Panc1 (cell line): ENCODE results near the gene MED25. TPM values are rescaled to one million over a fixed set of nuclear protein-coding genes. Genes with fewer than 3 reads are reported as not detected.
A peak's percentile ranks its signal among the peaks of the same experiment; 100 is the strongest.

Experiments
- ATAC-seq: fragments of 200-7000 bp; cut with Tn5 transposase; 2 replicates; pipeline ENCODE4 v1.9.1; 2020; ENCODE audit warnings: mild to moderate bottlenecking, moderate library complexity
- BruUV-seq: library from RNA; stranded (reverse); fragments of 400-500 nt; replicated peaks from 2 replicates; lab custom pipeline; 2021; lab: Mats Ljungman, UMichigan
- CTCF ChIA-PET: fragments of 300-600 bp; sonication (Branson Sonifier 250); formaldehyde crosslinking; loops from one replicate; lab custom pipeline; 2022; ENCODE audit warnings: antibody characterized with exemption; lab: Charles Lee
- POLR2A ChIA-PET: fragments of 300-600 bp; sonication (Branson Sonifier 250); formaldehyde crosslinking; loops from one replicate; lab custom pipeline; 2022; ENCODE audit warnings: antibody characterized with exemption; lab: Charles Lee
- DNase-seq: peaks from one replicate; pipeline ENCODE4 v3.0.0-alpha.2; 2010; ENCODE audit warnings: low read depth, low spot score
- H3K27ac ChIP-seq: 2 replicates; pipeline ENCODE4 v1.5.1; 2011; ENCODE audit warnings: mild to moderate bottlenecking, low read length, inconsistent platforms
- H3K27me3 ChIP-seq: fragments of 200-500 bp; sonication (Bioruptor generic); 2 replicates; pipeline ENCODE4 v1.6.0; 2014; ENCODE audit warnings: low read length, inconsistent platforms; ENCODE audit not compliant: control insufficient read depth, insufficient read depth
- H3K36me3 ChIP-seq: fragments of 200-500 bp; sonication (Bioruptor generic); 2 replicates; pipeline ENCODE4 v1.5.1; 2014; ENCODE audit warnings: inconsistent platforms, mild to moderate bottlenecking, low read length, moderate library complexity; ENCODE audit not compliant: control insufficient read depth, insufficient read depth
- H3K4me1 ChIP-seq: 2 replicates; pipeline ENCODE4 v1.5.1; 2011; ENCODE audit warnings: inconsistent platforms, mild to moderate bottlenecking, low read length, moderate library complexity; ENCODE audit not compliant: control insufficient read depth, insufficient read depth
- H3K4me3 ChIP-seq, 2 experiments: 2 replicates each; pipeline ENCODE4 v1.5.1; 2011 to 2012; ENCODE audit warnings: low read depth in 2 of 2, low read length in 2 of 2, mild to moderate bottlenecking in 2 of 2, inconsistent platforms in 1 of 2, moderate library complexity in 1 of 2
- H3K9me3 ChIP-seq: fragments of 200-500 bp; sonication (Bioruptor generic); 2 replicates; pipeline ENCODE4 v1.5.1; 2014; ENCODE audit warnings: low read depth, mild to moderate bottlenecking, inconsistent platforms, low read length, moderate library complexity; ENCODE audit not compliant: control insufficient read depth, insufficient read depth
- POLR2AphosphoS5 ChIP-seq: IDR thresholded peaks from 2 replicates; pipeline ENCODE4 v1.6.1; 2012; ENCODE audit warnings: mild to moderate bottlenecking, low read depth, low read length, moderate library complexity
- SIN3A ChIP-seq: IDR thresholded peaks from 2 replicates; pipeline ENCODE4 v1.6.1; 2012; ENCODE audit warnings: low read depth, mild to moderate bottlenecking, low read length, moderate library complexity, borderline replicate concordance; ENCODE audit not compliant: insufficient read depth
- TCF7L2 ChIP-seq: IDR thresholded peaks from 2 replicates; pipeline ENCODE4 v1.6.1; 2011; ENCODE audit warnings: mild to moderate bottlenecking, low read depth, low read length, inconsistent platforms
- in situ Hi-C: cut with HindIII; loops from 2 replicates; pipeline ENCODE4 v1.10.0; 2016; ENCODE audit warnings: low sequenced_read_pairs, low pct_unique_long_range_greater_than_20kb
- intact Hi-C: fragments of 100-400 bp; cut with micrococcal nuclease; formaldehyde crosslinking; loops from one replicate; pipeline ENCODE4 v1.10.0; 2022; ENCODE audit not compliant: unreplicated experiment
- total RNA-seq: library from RNA; stranded (reverse); gene quantifications from one replicate; pipeline ENCODE4 v1.2.1, GENCODE V29; 2021; ENCODE audit not compliant: unreplicated experiment
- TF ChIP-seq, protein P1 (sequence below), 2 experiments: IDR thresholded peaks; 2 replicates each; pipeline ENCODE4 v1.6.1; 2011 to 2012; ENCODE audit warnings: low read depth in 2 of 2, control low read depth in 1 of 2, low read length in 1 of 2, mild to moderate bottlenecking in 1 of 2, moderate library complexity in 1 of 2; ENCODE audit not compliant: insufficient read depth in 1 of 2
- TF ChIP-seq, protein P2 (sequence below): fragments of 450-650 bp; IDR thresholded peaks from 2 replicates; pipeline ENCODE4 v1.5.1; 2017; ENCODE audit warnings: mild to moderate bottlenecking

Gene MED25
- total RNA-seq, 1 experiment from 2014 or later = 52.4 TPM

GRCh38 chr19:49771674-49772139 lies 46.4 kb upstream of the MED25 start:
- in situ Hi-C loops = no loop called here
- no peak overlapping the region for H3K4me3 ChIP-seq

GRCh38 chr19:49772850-49773432 lies 45.1 kb upstream of the MED25 start:
- no peak for DNase-seq
- H3K27me3 ChIP-seq = no peaks in the 10 kb centered on the region
- H3K36me3 ChIP-seq = no peaks in the 10 kb centered on the region
- BruUV-seq = no TSS peak
- H3K9me3 ChIP-seq = no peaks in the 10 kb centered on the region
- ChIA-PET CTCF (no interaction called here), POLR2A (no interaction called here)
- H3K4me3 ChIP-seq = no peak overlapping the region
- peaks cover 5% of the 10 kb centered on the region for H3K4me1 ChIP-seq
- intact Hi-C loops = no loop called here
- in situ Hi-C loops = no loop called here
- no peak for ATAC-seq
- TF ChIP-seq POLR2AphosphoS5 (no peak), TCF7L2 (no peak), SIN3A (no peak)
- TF ChIP-seq, protein P1, sequence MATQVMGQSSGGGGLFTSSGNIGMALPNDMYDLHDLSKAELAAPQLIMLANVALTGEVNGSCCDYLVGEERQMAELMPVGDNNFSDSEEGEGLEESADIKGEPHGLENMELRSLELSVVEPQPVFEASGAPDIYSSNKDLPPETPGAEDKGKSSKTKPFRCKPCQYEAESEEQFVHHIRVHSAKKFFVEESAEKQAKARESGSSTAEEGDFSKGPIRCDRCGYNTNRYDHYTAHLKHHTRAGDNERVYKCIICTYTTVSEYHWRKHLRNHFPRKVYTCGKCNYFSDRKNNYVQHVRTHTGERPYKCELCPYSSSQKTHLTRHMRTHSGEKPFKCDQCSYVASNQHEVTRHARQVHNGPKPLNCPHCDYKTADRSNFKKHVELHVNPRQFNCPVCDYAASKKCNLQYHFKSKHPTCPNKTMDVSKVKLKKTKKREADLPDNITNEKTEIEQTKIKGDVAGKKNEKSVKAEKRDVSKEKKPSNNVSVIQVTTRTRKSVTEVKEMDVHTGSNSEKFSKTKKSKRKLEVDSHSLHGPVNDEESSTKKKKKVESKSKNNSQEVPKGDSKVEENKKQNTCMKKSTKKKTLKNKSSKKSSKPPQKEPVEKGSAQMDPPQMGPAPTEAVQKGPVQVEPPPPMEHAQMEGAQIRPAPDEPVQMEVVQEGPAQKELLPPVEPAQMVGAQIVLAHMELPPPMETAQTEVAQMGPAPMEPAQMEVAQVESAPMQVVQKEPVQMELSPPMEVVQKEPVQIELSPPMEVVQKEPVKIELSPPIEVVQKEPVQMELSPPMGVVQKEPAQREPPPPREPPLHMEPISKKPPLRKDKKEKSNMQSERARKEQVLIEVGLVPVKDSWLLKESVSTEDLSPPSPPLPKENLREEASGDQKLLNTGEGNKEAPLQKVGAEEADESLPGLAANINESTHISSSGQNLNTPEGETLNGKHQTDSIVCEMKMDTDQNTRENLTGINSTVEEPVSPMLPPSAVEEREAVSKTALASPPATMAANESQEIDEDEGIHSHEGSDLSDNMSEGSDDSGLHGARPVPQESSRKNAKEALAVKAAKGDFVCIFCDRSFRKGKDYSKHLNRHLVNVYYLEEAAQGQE (IDR thresholded peaks at IDR 0.05; ENCODE audit: insufficient read depth in 1 of 2, low read depth in 2 of 2, low read length in 1 of 2) = no peak
- TF ChIP-seq, protein P2, sequence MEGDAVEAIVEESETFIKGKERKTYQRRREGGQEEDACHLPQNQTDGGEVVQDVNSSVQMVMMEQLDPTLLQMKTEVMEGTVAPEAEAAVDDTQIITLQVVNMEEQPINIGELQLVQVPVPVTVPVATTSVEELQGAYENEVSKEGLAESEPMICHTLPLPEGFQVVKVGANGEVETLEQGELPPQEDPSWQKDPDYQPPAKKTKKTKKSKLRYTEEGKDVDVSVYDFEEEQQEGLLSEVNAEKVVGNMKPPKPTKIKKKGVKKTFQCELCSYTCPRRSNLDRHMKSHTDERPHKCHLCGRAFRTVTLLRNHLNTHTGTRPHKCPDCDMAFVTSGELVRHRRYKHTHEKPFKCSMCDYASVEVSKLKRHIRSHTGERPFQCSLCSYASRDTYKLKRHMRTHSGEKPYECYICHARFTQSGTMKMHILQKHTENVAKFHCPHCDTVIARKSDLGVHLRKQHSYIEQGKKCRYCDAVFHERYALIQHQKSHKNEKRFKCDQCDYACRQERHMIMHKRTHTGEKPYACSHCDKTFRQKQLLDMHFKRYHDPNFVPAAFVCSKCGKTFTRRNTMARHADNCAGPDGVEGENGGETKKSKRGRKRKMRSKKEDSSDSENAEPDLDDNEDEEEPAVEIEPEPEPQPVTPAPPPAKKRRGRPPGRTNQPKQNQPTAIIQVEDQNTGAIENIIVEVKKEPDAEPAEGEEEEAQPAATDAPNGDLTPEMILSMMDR = no peak
- H3K27ac ChIP-seq = no peak overlapping the region

More at GRCh38 chr19:49771674-49772139, 46.4 kb upstream of the MED25 start:
- peaks cover 8% of the 10 kb centered on the region for H3K4me1 ChIP-seq
- POLR2A ChIA-PET = no interaction called here
- H3K9me3 ChIP-seq = no peaks in the 10 kb centered on the region
- ATAC-seq = no peak
- no peaks in the 10 kb centered on the region for H3K27me3 ChIP-seq
- H3K36me3 ChIP-seq = peaks cover 4% of the 10 kb centered on the region; the same call in 1 of the 2 replicates
- CTCF ChIA-PET = interaction anchor here (0.6 kb wide), 1 partner anchor 277 kb away, joined by 5 read pairs; no protein-coding TSS in a partner anchor
- intact Hi-C loops = no loop called here
- no TSS peak for BruUV-seq
- DNase-seq = no peak
- no peak for TF ChIP-seq SIN3A
- no peak overlapping the region for H3K27ac ChIP-seq

- no peak for TF ChIP-seq POLR2AphosphoS5
- TF ChIP-seq SIN3A = no peak
- TF ChIP-seq, protein P2 = no peak
- Histone ChIP-seq H3K27me3 (no peaks in the 10 kb centered on the region), H3K9me3 (no peaks in the 10 kb centered on the region), H3K36me3 (no peaks in the 10 kb centered on the region), H3K4me3 (no peak overlapping the region), H3K4me1 (no peaks in the 10 kb centered on the region), H3K27ac (no peak overlapping the region)
- POLR2A ChIA-PET = no interaction called here
- DNase-seq (no peak), ATAC-seq (no peak)
- BruUV-seq = TSS peak; percentile 41
- in situ Hi-C loops = no loop called here
- CTCF ChIA-PET = no interaction called here
- intact Hi-C loops = no loop called here
These were observed 44.3 kb upstream of the MED25 start for GRCh38 chr19:49773663-49774350.
